Measurements from ENCODE around the gene GPC5. TPM values are rescaled to one million over a fixed set of nuclear protein-coding genes. Genes with fewer than 3 reads are reported as not detected.

Gene GPC5
- total RNA-seq, 2 donors from 2014 or later, result 0.83 to 1.3 TPM

- no peak for TF ChIP-seq CTCF (IDR thresholded peaks at IDR 0.05)
- DNase-seq (ENCODE audit: low spot score), result no peak
- Histone ChIP-seq H3K27me3 (no peaks in the 10 kb centered on the region), H3K9me3 (no peaks in the 10 kb centered on the region), H3K27ac (no peak overlapping the region), H3K4me1 (no peaks in the 10 kb centered on the region), H3K36me3 (no peaks in the 10 kb centered on the region), H3K4me3 (no peak overlapping the region)
These were observed 414.8 kb downstream of the GPC5 start for GRCh38 chr13:91813253-91813652.

- DNase-seq (ENCODE audit: low spot score), result no peak
- Histone ChIP-seq H3K27ac (no peak overlapping the region), H3K4me1 (no peaks in the 10 kb centered on the region), H3K4me3 (no peak overlapping the region), H3K9me3 (no peaks in the 10 kb centered on the region), H3K27me3 (no peaks in the 10 kb centered on the region), H3K36me3 (no peaks in the 10 kb centered on the region)
- no peak for TF ChIP-seq CTCF (IDR thresholded peaks at IDR 0.05)
These were observed 417.9 kb downstream of the GPC5 start for GRCh38 chr13:91816263-91816807.

GRCh38 chr13:91817250-91817649, 418.8 kb downstream of the GPC5 start:
- DNase-seq (ENCODE audit: low spot score), result no peak
- Histone ChIP-seq H3K36me3 (no peaks in the 10 kb centered on the region), H3K27ac (no peak overlapping the region), H3K4me3 (no peak overlapping the region), H3K4me1 (no peaks in the 10 kb centered on the region), H3K9me3 (no peaks in the 10 kb centered on the region), H3K27me3 (no peaks in the 10 kb centered on the region)
- peak in 1 of 2 donors; percentile 53 for TF ChIP-seq CTCF (IDR thresholded peaks at IDR 0.05)

- Histone ChIP-seq H3K4me3 (no peak overlapping the region), H3K27ac (no peak overlapping the region), H3K4me1 (no peaks in the 10 kb centered on the region), H3K9me3 (no peaks in the 10 kb centered on the region), H3K36me3 (no peaks in the 10 kb centered on the region), H3K27me3 (no peaks in the 10 kb centered on the region)
- no peak for DNase-seq (ENCODE audit: low spot score)
- TF ChIP-seq CTCF (IDR thresholded peaks at IDR 0.05), result no peak
These were observed 426.0 kb downstream of the GPC5 start for GRCh38 chr13:91824416-91824815.

GRCh38 chr13:91825516-91825915, 427.1 kb downstream of the GPC5 start:
- no peak overlapping the region for H3K4me3 ChIP-seq
- H3K4me1 ChIP-seq, result no peaks in the 10 kb centered on the region
- H3K36me3 ChIP-seq, result no peaks in the 10 kb centered on the region
- no peaks in the 10 kb centered on the region for H3K27me3 ChIP-seq
- no peaks in the 10 kb centered on the region for H3K9me3 ChIP-seq
- no peak overlapping the region for H3K27ac ChIP-seq
- no peak for DNase-seq (ENCODE audit: low spot score)
- no peak for TF ChIP-seq CTCF (IDR thresholded peaks at IDR 0.05)

- no peaks in the 10 kb centered on the region for H3K4me1 ChIP-seq
- no peak for TF ChIP-seq CTCF (IDR thresholded peaks at IDR 0.05)
- no peak overlapping the region for H3K4me3 ChIP-seq
These were observed 438.1 kb downstream of the GPC5 start for GRCh38 chr13:91836553-91836952.

More at GRCh38 chr13:91836553-91836952, 438.1 kb downstream of the GPC5 start:
- no peak for DNase-seq (ENCODE audit: low spot score)
- no peaks in the 10 kb centered on the region for H3K9me3 ChIP-seq
- H3K27me3 ChIP-seq, result no peaks in the 10 kb centered on the region
- no peak overlapping the region for H3K27ac ChIP-seq
- no peaks in the 10 kb centered on the region for H3K36me3 ChIP-seq

Measured in right atrium auricular region (tissue), 2 donors.